Stimulated activated naive CD4-positive, alpha-beta T cell treated with Interleukin-2 at 50 U/mL for 16 hours (primary cell): ENCODE data around the gene PDZD8.
"Not testable (repeated sequence)": the region's sequence is repeated elsewhere in the genome, so short reads cannot be mapped to it uniquely, and the experiment has no call there.

ENCODE experiments used
- DNase-seq: peaks from one replicate; lab custom pipeline; 2025; lab: John Stamatoyannopoulos, UW

PDZD8 gene

GRCh38 chr10:117348236-117348635, 27.0 kb downstream of the PDZD8 start:
- no peak for DNase-seq

- DNase-seq: no peak
These were observed 28.7 kb downstream of the PDZD8 start for GRCh38 chr10:117346574-117346973.

GRCh38 chr10:117345143-117345542, 30.1 kb downstream of the PDZD8 start:
- DNase-seq: no peak

GRCh38 chr10:117342641-117343040, 32.6 kb downstream of the PDZD8 start:
- no peak for DNase-seq

- DNase-seq: no peak
These were observed 34.2 kb downstream of the PDZD8 start for GRCh38 chr10:117341061-117341460.

- no peak for DNase-seq
These were observed 35.3 kb downstream of the PDZD8 start for GRCh38 chr10:117339979-117340378.

- no peak for DNase-seq
These were observed 35.7 kb downstream of the PDZD8 start for GRCh38 chr10:117339578-117339977.

- no peak for DNase-seq
These were observed 40.3 kb downstream of the PDZD8 start for GRCh38 chr10:117334926-117335325.

- DNase-seq: no peak
These were observed 41.2 kb downstream of the PDZD8 start for GRCh38 chr10:117334066-117334465.

GRCh38 chr10:117327262-117327661, 48.0 kb downstream of the PDZD8 start:
- DNase-seq: no peak

- DNase-seq: no peak
These were observed 50.9 kb downstream of the PDZD8 start for GRCh38 chr10:117324367-117324766.

GRCh38 chr10:117322260-117322659, 53.0 kb downstream of the PDZD8 start:
- no peak for DNase-seq

- no peak for DNase-seq
These were observed 55.1 kb downstream of the PDZD8 start for GRCh38 chr10:117320050-117320665.

- no peak for DNase-seq
These were observed 56.3 kb downstream of the PDZD8 start for GRCh38 chr10:117318909-117319308.

- DNase-seq: no peak
These were observed 58.5 kb downstream of the PDZD8 start for GRCh38 chr10:117316701-117317100.

- no peak for DNase-seq
These were observed 61.6 kb downstream of the PDZD8 start for GRCh38 chr10:117313641-117314040.

- DNase-seq: no peak
These were observed 62.8 kb downstream of the PDZD8 start for GRCh38 chr10:117312430-117312829.

- DNase-seq: no peak
These were observed 64.0 kb downstream of the PDZD8 start for GRCh38 chr10:117311261-117311660.

GRCh38 chr10:117306674-117307073, 68.6 kb downstream of the PDZD8 start:
- no peak for DNase-seq

GRCh38 chr10:117303451-117303850, 71.8 kb downstream of the PDZD8 start:
- DNase-seq: not testable (repeated sequence)

GRCh38 chr10:117300671-117301070, 74.6 kb downstream of the PDZD8 start:
- no peak for DNase-seq

GRCh38 chr10:117299435-117299834, 75.8 kb downstream of the PDZD8 start:
- DNase-seq: no peak

GRCh38 chr10:117298219-117298618, 77.0 kb downstream of the PDZD8 start:
- DNase-seq: no peak

GRCh38 chr10:117294735-117295134, 80.5 kb downstream of the PDZD8 start:
- DNase-seq: no peak
